PC-3 (cell line): ENCODE results near the gene PRR32. TPM values are rescaled to one million over a fixed set of nuclear protein-coding genes. Genes with fewer than 3 reads are reported as not detected.

Experiments used
- ATAC-seq: fragments of 200-7000 bp; cut with Tn5 transposase; 2 replicates; pipeline ENCODE4 v1.9.1; 2020; ENCODE audit warnings: mild to moderate bottlenecking, moderate library complexity
- Bru-seq: library from RNA; stranded (reverse); fragments of 400-500 nt; gene quantifications from one replicate; lab custom pipeline; 2021; lab: Mats Ljungman, UMichigan
- BruChase-seq, 2 experiments: library from RNA; stranded (reverse); fragments of 400-500 nt; gene quantifications; one replicate each; lab custom pipeline; 2021; lab: Mats Ljungman, UMichigan
- BruUV-seq: library from RNA; stranded (reverse); fragments of 400-500 nt; replicated peaks from 2 replicates; lab custom pipeline; 2021; lab: Mats Ljungman, UMichigan
- CTCF ChIA-PET: fragments of 300-600 bp; sonication (Branson Sonifier 250); formaldehyde crosslinking; loops from one replicate; lab custom pipeline; 2022; ENCODE audit warnings: antibody characterized with exemption; lab: Charles Lee
- POLR2A ChIA-PET: fragments of 300-600 bp; sonication (Branson Sonifier 250); formaldehyde crosslinking; loops from one replicate; lab custom pipeline; 2022; ENCODE audit warnings: antibody characterized with exemption; ENCODE audit not compliant: unreplicated experiment; lab: Charles Lee
- DNase-seq: peaks from one replicate; pipeline ENCODE4 v3.0.0-alpha.2; 2015
- H2AFZ ChIP-seq: fragments of 300-600 bp; sonication (generic); 2 replicates; pipeline ENCODE4 v1.6.0; 2016; ENCODE audit warnings: antibody characterized with exemption, low read length
- H3F3A ChIP-seq: fragments of 300-600 bp; sonication (generic); one replicate; pipeline ENCODE4 v1.6.0; 2017; ENCODE audit warnings: antibody characterized with exemption, low read length, control low read depth, mild to moderate bottlenecking; ENCODE audit not compliant: unreplicated experiment
- H3K27ac ChIP-seq: fragments of 300-600 bp; sonication (generic); 2 replicates; pipeline ENCODE4 v1.5.1; 2016; ENCODE audit warnings: mild to moderate bottlenecking, low read length
- H3K27me3 ChIP-seq: fragments of 300-600 bp; sonication (generic); 2 replicates; pipeline ENCODE4 v1.6.1; 2016; ENCODE audit warnings: low read length, mixed read lengths
- H3K36me3 ChIP-seq: fragments of 300-600 bp; sonication (generic); 2 replicates; pipeline ENCODE4 v1.6.1; 2016; ENCODE audit warnings: low read depth, mixed run types, low read length, mixed read lengths
- H3K4me1 ChIP-seq: fragments of 300-600 bp; sonication (generic); 2 replicates; pipeline ENCODE4 v1.5.1; 2016; ENCODE audit warnings: low read length; ENCODE audit not compliant: insufficient read depth
- H3K4me2 ChIP-seq: fragments of 300-600 bp; sonication (generic); 2 replicates; pipeline ENCODE4 v1.6.0; 2016; ENCODE audit warnings: low read length
- H3K4me3 ChIP-seq: fragments of 300-600 bp; sonication (generic); 2 replicates; pipeline ENCODE4 v1.5.1; 2016; ENCODE audit warnings: mild to moderate bottlenecking, low read length, mixed read lengths
- H3K79me2 ChIP-seq: fragments of 300-600 bp; sonication (generic); 2 replicates; pipeline ENCODE4 v1.6.1; 2017; ENCODE audit warnings: low read length, mixed read lengths
- H3K9ac ChIP-seq: fragments of 300-600 bp; sonication (generic); 2 replicates; pipeline ENCODE4 v1.6.0; 2016; ENCODE audit warnings: mild to moderate bottlenecking, low read length
- H3K9me2 ChIP-seq: fragments of 300-600 bp; sonication (generic); replicated peaks from 2 replicates; pipeline ENCODE4 v1.6.1; 2016; ENCODE audit warnings: mixed run types, low read length, mixed read lengths
- H3K9me3 ChIP-seq: fragments of 300-600 bp; sonication (generic); 2 replicates; pipeline ENCODE4 v1.6.1; 2016; ENCODE audit warnings: low read length, mixed read lengths
- H4K20me1 ChIP-seq: fragments of 300-600 bp; sonication (generic); 2 replicates; pipeline ENCODE4 v1.6.1; 2016; ENCODE audit warnings: low read length, mixed read lengths
- CTCF ChIP-seq: fragments of 300-600 bp; sonication (generic); conservative IDR thresholded peaks from 2 replicates; pipeline ENCODE4 v1.5.1; 2017; ENCODE audit warnings: antibody characterized with exemption, low read depth, mild to moderate bottlenecking, low read length
- EZH2 ChIP-seq: fragments of 300-600 bp; sonication (generic); IDR thresholded peaks from one replicate; pipeline ENCODE4 v1.6.1; 2017; ENCODE audit warnings: antibody characterized with exemption, mild to moderate bottlenecking, low read length; ENCODE audit not compliant: unreplicated experiment
- EZH2phosphoT487 ChIP-seq: fragments of 300-600 bp; sonication (generic); IDR thresholded peaks from 2 replicates; pipeline ENCODE4 v1.6.1; 2018; ENCODE audit warnings: mild to moderate bottlenecking, antibody characterized with exemption, low read length, borderline replicate concordance
- intact Hi-C: fragments of 100-400 bp; cut with micrococcal nuclease; formaldehyde crosslinking; loops from 2 replicates; pipeline ENCODE4 v1.9.0; 2023
- long read RNA-seq: library from polyadenylated mRNA; unstranded; transcript quantifications from one replicate; pipeline ENCODE4 v2.0.0, GENCODE V29; 2021; ENCODE audit not compliant: unreplicated experiment
- total RNA-seq: library from RNA; depleted of rRNA; stranded (reverse); fragments of >200 nt; gene quantifications from 2 replicates; pipeline ENCODE4 v1.2.3, GENCODE V29; 2014; rRNA removed

PRR32 gene
- total RNA-seq, result not detected in 2 replicates
- not detected for Bru-seq, nascent RNA
- not detected for BruChase-seq, experiment 1, labeled RNA remaining after a 6-hour chase
- not detected for BruChase-seq, experiment 2, labeled RNA remaining after a 2-hour chase
- long read RNA-seq, result 0 reads

- ChIA-PET POLR2A (no interaction called here), CTCF (no interaction called here)
- Histone ChIP-seq H3K4me2 (no peak within 1 kb of the TSS), H3K27ac (no peak within 1 kb of the TSS), H3K9me2 (no peaks in the 10 kb centered on the region), H3K4me1 (no peaks in the 10 kb centered on the region), H3K79me2 (no peaks in the 10 kb centered on the region), H3K9ac (no peak within 1 kb of the TSS), H3K36me3 (no peaks in the 10 kb centered on the region), H2AFZ (no peak within 1 kb of the TSS), H3K4me3 (no peak within 1 kb of the TSS), H3K9me3 (no peaks in the 10 kb centered on the region), H4K20me1 (no peaks in the 10 kb centered on the region), H3K27me3 (no peaks in the 10 kb centered on the region), H3F3A (no peaks in the 10 kb centered on the region)
- DNase-seq (no peak), ATAC-seq (no peak)
- TF ChIP-seq EZH2 (no peak), CTCF (no peak), EZH2phosphoT487 (no peak)
- BruUV-seq, result no TSS peak
- intact Hi-C loops, result no loop called here
Measured at GRCh38 chrX:126819429-126819828, at the start of gene PRR32. TSS of gene PRR32 (plus strand) at chrX:126819729. CDS start at chrX:126819844, 115 bp downstream.

- H3K4me3 ChIP-seq, result no peak overlapping the region
- no peak for TF ChIP-seq EZH2phosphoT487
- TF ChIP-seq EZH2, result no peak
- TF ChIP-seq CTCF, result peak; percentile 57
- intact Hi-C loops, result no loop called here
- no peaks in the 10 kb centered on the region for H3K79me2 ChIP-seq
- DNase-seq (peak; percentile 46), ATAC-seq (no peak)
- CTCF ChIA-PET, result no interaction called here
- no peaks in the 10 kb centered on the region for H3K36me3 ChIP-seq
- no peak overlapping the region for H3K27ac ChIP-seq
- no peaks in the 10 kb centered on the region for H3F3A ChIP-seq
- no peaks in the 10 kb centered on the region for H3K9me2 ChIP-seq
- POLR2A ChIA-PET, result no interaction called here
- no TSS peak for BruUV-seq
- H3K4me2 ChIP-seq, result no peak overlapping the region
- H3K4me1 ChIP-seq, result no peaks in the 10 kb centered on the region
- no peaks in the 10 kb centered on the region for H4K20me1 ChIP-seq
- no peak overlapping the region for H2AFZ ChIP-seq
- H3K27me3 ChIP-seq, result no peaks in the 10 kb centered on the region
- H3K9ac ChIP-seq, result no peak overlapping the region
- no peaks in the 10 kb centered on the region for H3K9me3 ChIP-seq
Measured at GRCh38 chrX:126770179-126770578, 49.4 kb upstream of the PRR32 start.

GRCh38 chrX:126785539-126785938 lies 34.0 kb upstream of the PRR32 start:
- DNase-seq, result no peak
- no peak for TF ChIP-seq CTCF
- no peak for TF ChIP-seq EZH2phosphoT487
- TF ChIP-seq EZH2, result no peak
- POLR2A ChIA-PET, result no interaction called here
- no peaks in the 10 kb centered on the region for H3K4me1 ChIP-seq
- H3K79me2 ChIP-seq, result no peaks in the 10 kb centered on the region
- BruUV-seq, result no TSS peak
- H3K9me3 ChIP-seq, result no peaks in the 10 kb centered on the region
- no peaks in the 10 kb centered on the region for H4K20me1 ChIP-seq
- no peak overlapping the region for H2AFZ ChIP-seq
- CTCF ChIA-PET, result no interaction called here
- no peak overlapping the region for H3K9ac ChIP-seq
- H3K27me3 ChIP-seq, result no peaks in the 10 kb centered on the region
- H3K27ac ChIP-seq, result no peak overlapping the region
- H3K4me2 ChIP-seq, result no peak overlapping the region
- no peaks in the 10 kb centered on the region for H3F3A ChIP-seq
- intact Hi-C loops, result no loop called here
- H3K9me2 ChIP-seq, result no peaks in the 10 kb centered on the region
- H3K36me3 ChIP-seq, result no peaks in the 10 kb centered on the region
- no peak overlapping the region for H3K4me3 ChIP-seq
- no peak for ATAC-seq
